Left forelimb (tissue), 1 donor: ENCODE data around the gene TMEM116.
"Not testable (repeated sequence)": the region's sequence is repeated elsewhere in the genome, so short reads cannot be mapped to it uniquely, and the experiment has no call there.

Source experiments
- DNase-seq: peaks from one replicate; pipeline ENCODE4 v3.0.0-alpha.2; 2018; ENCODE audit warnings: low spot score

Gene TMEM116

DNA sequence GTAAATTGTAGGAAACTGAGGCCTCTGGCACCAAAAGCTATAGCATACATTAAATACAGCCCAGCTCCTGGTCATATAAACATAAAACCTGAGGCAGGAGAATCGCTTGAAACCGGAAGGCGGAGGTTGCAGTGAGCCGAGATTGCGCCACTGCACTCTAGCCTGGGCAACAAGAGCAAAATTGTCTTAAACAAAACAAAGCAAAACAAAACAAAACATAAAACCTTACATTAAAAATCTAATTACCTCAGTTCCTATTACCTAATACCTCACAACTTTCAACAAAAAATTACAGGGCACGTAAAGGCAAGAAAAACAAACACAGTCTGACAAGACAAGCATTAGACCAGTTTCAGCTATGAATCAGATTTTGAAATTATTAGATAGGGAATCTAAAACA, 36.7 kb downstream of the TMEM116 start:
- DNase-seq: no peak

DNA sequence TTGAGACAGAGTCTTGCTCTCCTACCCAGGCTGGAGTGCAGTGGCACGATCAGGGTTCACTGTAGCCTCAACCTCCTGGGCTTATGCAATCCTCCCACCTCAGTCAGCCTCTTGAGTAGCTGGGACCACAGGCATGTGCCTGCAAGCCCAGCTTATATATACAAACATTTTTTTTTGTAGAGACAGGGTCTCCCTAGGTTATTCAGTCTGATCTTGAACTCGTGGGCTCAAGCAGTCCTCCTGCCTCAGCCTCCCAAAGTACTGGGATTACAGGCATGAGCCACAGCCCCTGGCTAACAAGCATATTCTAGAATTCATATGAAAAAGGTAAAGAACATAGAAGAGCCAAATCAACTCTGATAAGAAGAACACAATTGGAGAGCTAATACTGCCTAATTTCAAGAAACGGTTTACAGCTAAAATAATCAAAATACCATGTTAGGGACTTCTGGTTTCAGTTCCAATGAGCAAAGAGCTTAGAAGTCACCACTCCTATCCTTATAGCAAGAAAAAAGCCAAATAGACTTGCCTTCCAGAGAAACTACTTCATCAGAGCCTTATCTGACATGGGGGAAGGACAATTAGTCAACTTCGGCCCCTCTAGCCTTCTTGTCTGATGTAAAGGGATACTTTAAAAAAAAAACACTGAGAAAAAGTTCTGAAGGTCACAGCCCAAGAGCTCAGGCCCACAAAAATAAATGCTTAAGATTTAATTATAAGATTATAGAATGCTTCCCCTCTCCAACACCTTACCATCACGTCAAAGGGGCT, 37.6 kb downstream of the TMEM116 start:
- DNase-seq: no peak

DNA sequence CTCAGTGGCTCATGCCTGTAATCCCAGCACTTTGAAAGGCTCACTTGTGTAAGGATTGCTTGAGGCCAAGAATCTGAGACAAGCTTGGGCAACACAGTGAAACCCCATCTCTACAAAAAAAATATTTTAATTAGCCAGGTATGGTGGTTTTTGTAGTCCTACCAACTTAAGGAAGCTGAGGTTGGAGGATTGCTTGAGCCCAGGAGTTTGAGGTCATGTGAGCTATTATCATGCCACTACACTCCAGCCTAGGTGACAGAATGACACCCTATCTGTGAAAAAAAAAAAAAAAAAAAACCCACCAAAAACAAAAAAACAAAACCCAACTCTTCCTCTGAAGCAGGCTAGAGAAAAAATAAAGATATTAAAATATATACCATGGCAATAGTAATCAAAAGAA, 41.2 kb downstream of the TMEM116 start:
- no peak for DNase-seq

DNA sequence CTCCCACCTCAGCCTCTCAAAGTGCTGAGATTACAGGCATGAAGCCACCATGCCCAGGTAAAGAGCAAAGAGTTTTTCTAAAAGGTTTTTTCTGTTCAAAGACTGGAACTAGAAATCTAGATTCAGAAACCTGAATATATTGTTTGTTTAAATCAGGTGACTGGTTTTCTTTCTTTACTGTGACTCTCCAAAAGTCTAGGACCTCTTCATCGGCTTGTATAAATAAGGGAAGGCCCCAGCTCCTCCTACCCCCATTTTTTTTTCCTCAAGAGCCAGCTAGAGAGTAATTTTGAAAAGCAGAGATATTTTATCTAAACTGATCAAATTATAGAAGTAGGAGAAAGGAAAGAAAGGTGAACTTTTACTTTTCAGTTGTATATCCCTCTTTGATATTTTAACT, 48.0 kb downstream of the TMEM116 start:
- no peak for DNase-seq

DNA sequence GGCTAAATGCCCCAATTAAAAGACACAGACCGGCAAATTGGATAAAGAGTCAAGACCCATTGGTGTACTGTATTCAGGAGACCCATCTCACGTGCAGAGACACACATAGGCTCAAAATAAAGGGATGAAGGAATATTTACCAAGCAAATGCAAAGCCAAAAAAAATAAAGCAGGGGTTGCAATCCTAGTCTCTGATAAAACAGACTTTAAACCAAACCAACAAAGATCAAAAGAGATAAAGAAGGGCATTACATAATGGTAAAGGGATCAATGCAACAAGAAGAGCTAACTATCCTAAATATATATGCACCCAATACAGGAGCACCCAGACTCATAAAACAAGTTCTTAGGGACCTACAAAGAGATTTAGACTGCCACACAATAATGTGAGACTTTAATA, 53.4 kb downstream of the TMEM116 start:
- not testable (repeated sequence) for DNase-seq

DNA sequence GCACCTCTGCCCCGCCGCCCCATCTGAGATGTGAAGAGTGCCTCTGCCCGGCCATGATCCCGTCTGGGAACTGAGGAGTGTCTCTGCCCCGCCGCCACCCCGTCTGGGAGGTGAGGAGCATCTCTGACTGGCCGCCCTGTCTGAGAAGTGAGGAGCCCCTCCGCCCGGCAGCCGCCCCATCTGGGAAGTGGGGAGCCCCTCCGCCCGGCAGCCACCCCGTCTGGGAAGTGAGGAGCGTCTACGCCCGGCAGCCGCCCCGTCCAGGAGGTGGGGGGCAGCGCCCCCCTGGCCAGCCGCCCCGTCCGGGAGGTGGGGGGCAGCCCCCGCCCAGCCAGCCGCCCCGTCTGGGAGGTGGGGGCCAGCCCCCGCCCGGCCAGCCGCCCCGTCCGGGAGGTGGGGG, 55.7 kb downstream of the TMEM116 start:
- not testable (repeated sequence) for DNase-seq

DNA sequence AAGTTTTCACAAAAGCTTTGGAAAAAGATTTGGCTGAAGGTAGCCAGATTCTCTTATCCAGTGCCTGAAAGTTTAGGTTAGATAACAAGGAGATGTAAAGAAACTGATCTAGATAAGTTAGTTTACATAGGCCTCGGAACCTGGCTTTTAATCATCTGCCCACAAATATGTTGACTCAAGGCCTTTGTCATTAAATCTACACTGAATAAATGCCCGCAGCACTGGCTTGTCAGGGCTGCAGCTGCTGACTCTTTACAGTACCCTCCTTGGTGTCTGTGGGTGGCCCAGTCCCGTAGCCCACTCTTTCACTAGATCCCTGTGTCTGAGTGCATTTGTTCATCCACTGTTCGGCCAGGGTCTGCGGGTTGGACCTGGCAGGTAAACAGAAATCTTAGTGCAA, 58.0 kb downstream of the TMEM116 start:
- no peak for DNase-seq

DNA sequence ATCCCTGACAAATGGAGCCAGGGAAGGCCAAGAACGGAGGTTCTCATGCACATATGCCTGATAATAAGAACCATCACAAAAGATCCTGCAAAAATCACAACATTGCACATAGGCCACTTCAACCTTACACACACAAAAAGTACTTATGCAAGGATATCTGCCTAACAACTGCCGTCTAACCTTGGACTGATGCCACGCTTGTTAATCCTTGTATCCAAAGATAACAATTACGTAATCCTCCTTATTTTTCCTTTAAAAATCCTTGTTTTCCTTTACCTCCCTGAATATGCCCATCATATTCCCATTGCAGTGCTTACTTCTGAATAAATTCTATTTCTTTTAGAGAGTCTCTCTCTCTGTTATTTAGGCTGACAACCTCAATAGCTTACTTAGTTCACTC, 59.5 kb downstream of the TMEM116 start:
- DNase-seq: no peak

DNA sequence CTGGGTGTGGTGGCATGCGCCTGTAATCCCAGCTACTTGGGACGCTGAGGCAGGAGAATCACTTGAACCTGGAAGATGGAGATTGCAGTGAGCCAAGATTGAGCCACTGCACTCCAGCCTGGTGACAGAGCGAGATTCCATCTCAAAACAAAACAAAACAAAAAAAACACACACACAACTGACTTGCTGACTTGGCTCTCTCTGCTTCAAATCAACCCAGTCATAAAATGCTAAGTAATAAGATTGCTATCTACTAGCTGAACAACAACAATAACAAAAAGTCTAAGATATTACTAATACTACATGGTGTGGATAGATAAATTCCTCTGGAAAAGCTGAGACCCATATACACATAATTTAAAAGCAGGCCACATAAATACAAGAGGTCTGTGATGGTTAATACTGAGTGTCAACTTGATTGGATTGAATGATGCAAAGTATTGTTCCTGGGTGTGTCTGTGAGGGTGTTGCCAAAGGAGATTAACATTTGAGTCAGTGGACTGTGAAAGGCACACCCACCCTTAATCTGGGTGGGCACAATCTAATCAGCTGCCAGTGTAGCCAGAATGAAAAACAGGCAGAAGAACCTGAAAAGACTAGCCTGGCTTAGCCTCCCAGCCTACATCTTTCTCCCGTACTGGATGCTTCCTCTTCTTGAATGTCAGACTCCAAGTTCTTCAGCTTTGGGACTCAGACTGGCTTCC, 60.7 kb downstream of the TMEM116 start:
- DNase-seq: not testable (repeated sequence)

DNA sequence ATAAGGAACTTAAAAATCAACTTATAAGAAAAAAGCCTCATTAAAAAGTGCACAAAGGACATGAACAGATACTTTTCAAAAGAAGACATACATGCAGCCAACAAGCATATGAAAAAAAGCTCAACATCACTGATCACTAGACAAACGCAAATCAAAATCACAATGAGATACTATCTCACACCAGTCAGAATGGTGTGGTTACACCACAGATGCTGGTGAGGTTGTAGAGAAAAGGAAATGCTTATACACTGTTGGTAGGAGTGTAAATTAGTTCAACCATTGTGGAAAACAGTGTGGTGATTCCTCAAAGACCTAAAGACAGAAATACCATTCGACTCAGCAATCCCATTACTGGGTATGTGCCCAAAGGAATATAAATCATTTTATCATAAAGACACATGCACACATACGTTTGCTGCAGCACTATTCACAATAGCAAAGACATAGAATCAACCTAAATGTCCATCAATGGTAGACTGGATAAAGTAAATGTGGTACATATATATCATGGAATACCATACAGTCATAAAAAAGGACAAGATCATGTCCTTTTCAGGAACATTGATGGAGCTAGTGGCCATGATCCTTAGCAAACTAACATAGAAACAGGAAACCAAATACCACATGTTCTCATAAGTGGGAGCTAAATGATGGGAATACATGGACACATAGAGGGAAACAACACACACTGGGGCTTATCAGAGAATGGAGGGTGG, 61.8 kb downstream of the TMEM116 start:
- not testable (repeated sequence) for DNase-seq

DNA sequence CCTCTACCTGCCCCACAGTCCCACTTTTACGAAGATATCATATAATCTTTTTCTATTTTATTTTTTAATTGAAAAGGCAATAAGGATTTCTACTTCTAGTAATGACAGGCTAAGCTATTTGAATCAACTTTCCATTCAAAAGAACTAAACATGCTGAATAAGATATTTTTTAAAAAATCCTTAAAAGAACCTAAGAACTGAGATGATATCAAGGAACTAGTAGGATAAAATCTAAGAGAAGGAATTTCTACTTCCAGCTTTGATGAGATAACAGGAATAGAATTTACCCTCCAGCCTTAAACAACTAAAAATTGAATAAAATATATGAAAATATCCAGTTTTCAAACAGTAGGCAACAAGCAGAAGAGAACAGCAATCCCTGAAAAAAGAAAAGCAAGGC, 69.0 kb downstream of the TMEM116 start:
- no peak for DNase-seq

DNA sequence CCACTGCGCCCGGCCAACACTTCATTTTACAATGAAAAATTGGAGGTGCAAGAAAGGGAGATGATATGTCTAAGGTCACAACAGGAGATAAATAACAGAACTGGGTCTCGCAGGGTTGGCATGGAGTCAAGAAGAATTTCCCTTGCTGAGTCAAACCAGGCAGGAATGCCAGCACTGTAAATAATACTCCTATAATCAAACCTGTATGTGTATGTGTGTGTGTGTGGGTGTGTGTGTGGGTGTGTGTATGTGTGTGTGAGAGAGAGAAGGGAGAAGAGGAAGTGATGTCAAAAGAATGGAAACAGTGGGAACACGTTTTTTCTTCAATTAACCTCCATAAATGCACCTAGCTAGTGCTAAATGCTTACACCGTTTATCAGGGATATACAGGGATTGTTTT, 70.4 kb downstream of the TMEM116 start:
- no peak for DNase-seq

DNA sequence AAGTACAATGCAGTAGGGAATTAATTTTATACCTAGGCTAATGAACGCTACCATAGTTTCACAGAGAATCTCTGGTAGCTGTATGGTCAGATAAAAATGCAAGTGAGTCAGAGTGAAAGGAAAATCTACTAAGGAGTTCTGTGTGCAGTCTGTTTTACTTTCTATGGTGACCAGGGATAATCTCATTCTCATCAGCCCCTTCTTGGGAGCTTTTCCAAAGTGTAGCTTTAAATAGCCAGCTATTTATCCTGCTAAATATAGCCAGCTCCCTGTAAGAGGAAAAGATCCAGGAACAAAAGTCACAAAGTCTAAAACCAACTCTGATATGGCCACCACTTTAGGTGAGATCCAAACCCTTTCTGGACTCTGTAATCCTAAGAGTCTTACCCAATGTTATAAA, 75.5 kb downstream of the TMEM116 start:
- no peak for DNase-seq

DNA sequence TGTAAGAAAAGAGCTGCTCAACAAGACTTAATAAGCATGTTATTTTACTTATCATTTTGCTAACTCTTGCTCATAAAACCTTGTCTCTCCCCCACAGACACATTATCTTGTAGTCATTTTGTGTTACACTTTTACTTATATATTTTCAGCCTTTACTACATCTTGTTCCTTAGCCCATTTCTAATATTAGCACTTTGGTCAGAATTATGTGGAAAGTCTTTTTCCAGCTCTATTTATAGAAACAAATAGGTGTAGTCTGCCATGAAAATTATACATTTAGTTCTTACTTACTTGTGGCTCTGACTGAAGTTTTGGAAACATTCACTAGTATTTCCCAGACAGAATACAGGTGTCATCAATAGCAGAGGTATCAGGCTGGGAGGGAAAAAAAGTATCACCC, 76.1 kb downstream of the TMEM116 start:
- no peak for DNase-seq

DNA sequence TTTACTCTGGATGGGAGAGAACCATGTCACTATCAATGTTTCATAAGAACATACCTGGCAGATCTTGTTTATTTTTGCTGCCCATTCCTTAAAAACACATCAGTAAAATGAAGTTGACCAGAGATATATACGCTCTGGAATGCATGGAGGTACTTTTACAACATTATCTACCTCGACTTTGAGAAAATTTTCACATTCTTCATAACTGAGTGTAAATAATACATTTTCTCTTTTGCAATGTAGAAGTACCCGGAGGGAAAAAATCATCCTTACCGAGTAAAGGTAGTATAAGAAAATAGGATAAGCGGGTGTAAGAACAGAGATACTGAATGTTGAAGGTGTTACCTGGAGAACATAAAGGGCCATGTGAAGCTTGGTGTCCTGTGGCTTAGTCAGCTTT, 80.7 kb downstream of the TMEM116 start:
- no peak for DNase-seq

DNA sequence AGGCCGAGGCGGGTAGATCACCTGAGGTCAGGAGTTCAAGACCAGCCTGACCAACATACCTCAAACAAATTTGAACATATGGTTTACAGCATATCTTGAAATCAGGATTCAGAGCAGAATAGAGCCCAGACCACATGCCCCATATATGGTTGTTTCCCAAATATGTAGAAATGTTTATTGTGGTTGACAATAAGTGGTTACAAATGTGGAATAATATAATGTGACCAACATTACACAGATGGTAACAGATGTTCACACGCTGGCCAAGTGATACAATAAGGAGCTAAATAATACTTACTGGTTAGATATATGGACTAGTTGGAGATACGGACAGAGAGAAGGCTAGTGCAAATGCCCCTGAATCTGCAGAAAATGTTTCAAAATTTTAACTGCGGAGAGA, 85.6 kb downstream of the TMEM116 start:
- DNase-seq: no peak

DNA sequence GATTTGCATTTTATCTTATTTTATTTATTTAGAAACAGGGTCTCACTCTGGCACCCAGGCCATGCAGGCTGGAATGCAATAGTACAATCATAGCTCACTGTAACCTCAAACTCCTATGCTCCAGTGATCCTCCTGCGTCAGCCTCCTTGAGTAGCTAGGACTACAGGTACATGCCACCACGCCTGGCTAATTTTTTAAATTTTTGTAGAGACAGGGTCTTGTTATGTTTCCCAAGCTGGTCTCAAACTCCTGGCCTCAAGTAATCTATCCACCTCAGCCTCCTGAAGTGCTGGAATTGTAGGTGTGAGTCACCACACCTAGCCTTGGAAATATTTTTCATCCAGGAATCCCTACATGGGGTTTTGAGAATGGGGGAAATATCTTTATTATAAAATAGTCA, 86.3 kb downstream of the TMEM116 start:
- no peak for DNase-seq

DNA sequence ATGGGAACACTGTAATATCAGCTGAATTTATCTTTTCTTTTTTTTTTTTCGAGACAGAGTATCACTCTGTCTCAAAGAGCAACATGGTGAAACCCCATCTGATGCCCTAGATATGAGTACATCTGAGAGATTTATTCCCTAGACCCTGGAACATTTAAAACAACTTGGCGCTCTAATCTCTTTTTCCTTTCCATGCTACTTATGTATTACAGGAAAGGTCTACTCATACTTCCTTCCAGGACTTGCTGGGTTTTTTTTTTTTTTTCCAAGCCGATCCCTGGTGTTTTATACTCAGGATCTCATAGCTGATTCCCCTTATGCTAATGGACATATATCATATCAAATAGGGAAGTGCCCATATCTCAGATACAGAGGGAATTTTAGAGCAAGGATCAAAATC, 87.8 kb downstream of the TMEM116 start:
- DNase-seq: no peak

DNA sequence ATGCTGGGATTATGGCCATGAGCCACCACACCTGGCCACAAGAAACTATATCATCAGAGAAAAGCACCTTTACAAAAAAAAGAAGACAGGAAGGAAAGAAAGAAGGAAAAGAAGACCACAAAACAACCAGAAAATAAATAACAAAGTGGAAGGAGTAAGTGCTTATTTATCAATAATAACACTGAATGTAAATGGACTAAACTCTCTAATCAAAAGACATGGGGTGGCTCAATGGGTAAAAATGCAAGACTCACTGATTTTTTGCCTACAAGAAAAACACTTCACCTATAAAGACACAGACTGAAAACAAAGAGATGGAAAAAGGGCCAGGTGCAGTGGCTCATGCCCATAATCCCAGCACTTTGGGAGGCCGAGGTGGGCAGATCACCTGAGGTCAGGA, 105.2 kb downstream of the TMEM116 start:
- no peak for DNase-seq

DNA sequence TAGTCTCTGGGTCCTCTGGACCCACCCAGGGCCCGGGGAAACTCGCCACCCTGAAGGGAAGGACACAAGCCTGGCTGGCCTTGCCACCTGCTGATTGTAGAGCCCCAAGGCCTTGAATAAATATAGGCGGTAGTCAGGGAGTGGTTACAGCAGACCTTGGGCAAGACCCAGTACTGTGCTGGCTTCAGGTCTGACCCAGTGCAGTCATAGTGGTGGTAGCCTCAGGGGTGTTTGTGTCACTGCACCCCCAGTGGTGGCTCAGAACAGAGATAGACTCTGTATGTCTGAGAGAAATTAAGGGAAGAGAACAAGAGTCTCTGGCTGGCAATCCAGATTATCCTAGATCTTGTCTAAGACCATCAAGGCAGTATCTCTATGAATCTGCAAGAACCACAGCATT, 107.5 kb downstream of the TMEM116 start:
- no peak for DNase-seq

DNA sequence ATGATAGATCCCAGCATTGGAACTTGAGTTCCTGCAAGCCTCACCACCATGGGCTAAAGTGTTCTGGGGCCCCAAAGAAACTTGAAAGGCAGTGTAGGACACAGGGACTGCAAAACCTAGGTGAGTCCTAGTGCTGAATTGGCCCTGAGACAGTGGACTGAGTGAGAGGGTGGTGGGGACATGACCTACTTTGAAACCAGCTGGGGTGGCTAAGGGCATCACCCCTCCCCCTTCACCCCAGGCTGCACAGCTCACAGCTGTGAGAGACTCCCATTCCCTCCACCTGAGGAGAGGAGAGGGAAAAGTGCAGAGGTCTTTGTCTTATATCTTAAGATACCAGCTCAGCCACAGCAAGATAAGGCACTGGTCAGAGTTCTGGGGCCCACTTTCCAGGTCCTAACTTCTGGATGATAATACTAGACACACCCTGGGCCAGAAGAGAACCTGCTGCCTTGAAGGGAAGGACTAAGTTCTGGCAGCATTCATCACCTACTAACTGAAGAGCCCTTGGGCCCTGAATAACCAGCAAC, 108.5 kb downstream of the TMEM116 start:
- DNase-seq: no peak

DNA sequence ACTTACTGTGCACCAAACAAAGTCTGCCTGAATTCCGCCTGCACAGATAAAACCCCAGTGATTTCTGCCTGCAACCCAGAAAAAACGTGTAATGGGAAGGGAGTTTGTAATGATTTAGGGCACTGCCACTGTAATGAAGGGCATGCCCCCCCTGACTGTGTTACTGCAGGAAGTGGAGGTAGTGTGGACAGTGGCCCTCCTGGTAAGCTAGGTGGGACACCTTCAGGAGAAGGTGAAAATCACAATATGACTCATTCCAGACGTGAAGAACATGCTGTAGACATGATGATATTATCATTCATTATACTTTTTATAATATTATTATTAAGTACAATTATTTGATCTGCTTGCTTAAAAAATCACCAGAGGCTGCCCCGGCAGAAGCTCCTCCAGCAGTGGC, 111.8 kb downstream of the TMEM116 start:
- DNase-seq: no peak

DNA sequence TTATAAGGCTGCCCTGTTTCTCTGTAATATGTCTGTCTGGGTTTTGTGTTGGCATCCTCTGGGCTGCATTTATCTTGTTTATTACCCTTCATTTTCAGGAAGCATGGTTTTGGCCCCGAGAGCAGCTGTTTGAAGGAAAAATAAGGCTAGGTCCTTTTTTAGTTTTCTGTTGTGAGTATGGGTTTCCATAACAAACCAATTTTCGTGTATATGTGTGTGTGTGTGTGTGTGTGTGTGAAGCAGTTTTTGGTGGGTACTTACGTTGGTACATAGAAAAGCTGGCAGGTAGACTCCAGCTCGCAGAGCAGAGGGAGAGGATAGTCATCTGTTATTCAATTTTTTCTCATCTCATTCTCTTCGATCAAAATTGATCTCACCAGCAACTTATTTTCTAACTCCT, 118.4 kb downstream of the TMEM116 start:
- no peak for DNase-seq
